Right kidney (tissue), 1 donor: ENCODE data around the gene PHLDA1.

Experiments
- DNase-seq: peaks from one replicate; pipeline ENCODE4 v3.0.0-alpha.2; 2016

PHLDA1 gene

DNA sequence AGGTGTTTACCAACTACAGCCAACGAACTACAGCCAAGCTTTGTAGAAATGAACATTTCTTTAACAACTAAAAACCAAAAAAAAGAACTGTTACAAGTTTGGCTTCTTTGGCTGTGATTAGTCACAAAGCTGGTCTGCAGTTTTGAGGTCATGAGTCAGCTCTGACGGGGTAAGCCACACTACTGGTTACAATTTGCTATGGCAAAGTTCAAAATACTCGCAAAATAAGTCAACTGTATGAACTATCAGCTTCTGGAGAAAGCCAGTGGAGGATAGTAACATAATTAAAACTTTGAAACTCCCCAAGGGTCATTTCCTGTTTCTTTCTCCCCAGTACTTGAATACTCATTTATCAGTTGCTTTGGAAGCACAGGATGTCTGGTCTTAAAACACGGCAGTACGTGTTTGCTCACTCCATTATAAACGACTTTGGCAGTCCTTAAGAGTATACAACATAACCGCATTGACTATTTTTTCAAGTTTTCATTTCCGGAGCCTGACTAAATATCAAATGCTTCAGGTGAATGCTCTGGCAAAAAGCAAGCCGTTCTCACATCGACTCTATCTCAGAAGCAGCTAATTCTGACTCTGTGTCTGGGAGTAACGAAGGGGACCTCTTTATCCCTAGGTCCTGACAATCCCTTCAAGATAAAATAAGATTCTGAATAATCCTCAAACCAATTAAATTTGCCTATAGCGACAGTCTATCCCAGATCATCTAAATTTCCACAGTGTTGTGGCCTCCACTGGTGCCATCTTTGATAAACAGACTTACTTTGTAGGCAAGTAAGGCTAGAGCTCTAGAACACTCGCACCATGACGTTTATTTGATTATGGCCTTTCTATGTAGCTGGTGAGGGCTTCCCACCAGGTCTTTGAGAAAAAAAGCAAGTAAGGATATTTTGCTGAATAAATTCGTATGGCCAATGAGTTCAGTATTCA is 10.6 kb downstream of the PHLDA1 start:
- DNase-seq: no peak

DNA sequence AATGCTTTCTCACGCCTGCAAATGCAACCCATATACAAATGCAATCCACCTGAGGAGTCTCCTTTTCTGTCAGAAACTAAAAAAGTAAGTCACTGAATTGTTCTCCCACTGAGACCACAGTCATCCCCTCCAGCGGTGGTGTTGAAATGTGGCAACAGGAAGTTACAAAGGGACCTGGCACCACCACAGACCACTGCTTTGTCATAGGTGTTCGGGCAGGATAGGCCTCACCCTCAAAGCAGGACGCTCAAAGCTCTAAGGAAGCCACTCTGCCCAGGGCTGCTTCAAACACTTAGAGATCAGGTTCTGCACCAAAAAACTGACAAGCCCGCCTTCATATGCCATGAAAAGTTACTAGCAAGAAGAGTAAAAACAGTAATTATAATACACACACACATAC is 11.3 kb downstream of the PHLDA1 start:
- DNase-seq: no peak

DNA sequence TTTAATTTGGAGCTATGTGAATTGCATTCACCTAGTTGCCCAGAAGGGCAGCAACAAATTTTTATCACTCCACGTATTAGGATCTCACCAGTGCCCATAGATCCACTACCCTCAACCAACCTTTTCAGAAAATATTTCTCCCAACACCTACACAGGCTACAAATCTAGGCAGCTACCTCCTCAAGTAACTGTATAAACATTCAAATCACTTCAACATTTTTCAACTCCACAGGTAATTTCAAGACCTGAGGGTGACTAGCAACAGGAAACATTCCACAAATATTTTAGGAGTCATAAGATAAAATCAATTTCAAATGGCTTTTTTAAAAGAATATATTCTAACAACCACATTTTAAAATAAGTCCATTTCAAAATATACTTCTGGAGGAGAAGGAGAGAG is 12.9 kb downstream of the PHLDA1 start:
- no peak for DNase-seq

DNA sequence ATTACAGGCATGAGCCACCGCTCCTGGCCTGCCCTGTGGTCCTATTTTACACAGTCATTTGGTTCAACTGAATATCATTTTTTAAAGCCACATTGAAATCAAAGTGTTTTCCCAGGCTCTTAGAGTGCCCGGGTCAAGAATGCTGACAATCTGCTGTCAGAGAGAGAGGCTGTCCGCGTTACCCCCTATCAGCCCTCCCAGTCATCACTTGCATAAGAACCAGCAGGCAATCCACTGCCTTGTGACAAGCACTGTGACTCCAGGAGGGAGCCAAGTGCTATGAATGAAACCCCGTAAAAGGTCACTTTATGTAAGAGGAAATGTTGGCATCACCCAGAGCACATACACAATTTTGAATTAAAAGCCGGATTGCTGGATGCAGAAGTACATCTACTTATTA is 13.5 kb downstream of the PHLDA1 start:
- DNase-seq: no peak

- no peak for DNase-seq
Measured at GRCh38 chr12:76014007-76014406, 17.6 kb downstream of the PHLDA1 start.

GRCh38 chr12:76013603-76014002 is 18.0 kb downstream of the PHLDA1 start:
- DNase-seq: no peak

GRCh38 chr12:76012644-76013043 is 18.9 kb downstream of the PHLDA1 start:
- peak; percentile 36 for DNase-seq

GRCh38 chr12:76010732-76011458 is 20.7 kb downstream of the PHLDA1 start:
- no peak for DNase-seq

DNA sequence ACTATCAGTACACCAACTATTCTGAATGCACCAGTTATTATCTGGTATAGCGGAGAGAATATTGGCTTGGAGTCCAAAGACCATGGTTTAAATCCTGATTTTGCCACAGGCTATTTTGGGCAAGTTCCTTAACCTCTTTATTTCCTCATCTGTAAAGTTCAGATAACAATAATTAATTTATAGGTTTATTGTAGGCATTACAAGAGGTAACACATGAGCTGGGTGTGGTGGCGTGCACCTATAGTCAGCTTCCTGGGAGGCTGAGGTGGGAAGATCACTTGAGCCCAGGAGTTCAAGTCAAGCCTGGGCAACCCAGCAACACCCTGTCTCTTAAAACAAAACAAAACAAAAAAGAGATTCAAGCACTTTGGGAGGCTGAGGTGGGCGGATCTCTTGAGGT is 23.1 kb downstream of the PHLDA1 start:
- no peak for DNase-seq

DNA sequence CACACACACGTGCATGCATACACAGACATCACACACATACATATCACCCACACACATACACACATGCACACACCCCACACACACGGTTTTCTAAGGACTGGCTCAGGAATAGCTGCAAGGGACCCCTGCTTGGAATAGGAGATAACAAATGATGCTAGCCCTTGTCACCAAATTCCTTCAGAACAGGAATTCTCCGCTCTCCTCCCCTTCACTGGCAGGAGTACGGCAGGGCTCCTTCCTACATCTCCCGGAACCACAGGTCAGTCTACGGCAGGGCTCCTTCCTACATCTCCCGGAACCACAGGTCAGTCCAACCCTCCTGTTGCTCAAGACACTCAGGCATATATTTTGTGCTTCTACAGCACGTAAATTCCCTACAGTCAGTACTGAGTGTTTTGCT is 23.9 kb downstream of the PHLDA1 start:
- DNase-seq: no peak

DNA sequence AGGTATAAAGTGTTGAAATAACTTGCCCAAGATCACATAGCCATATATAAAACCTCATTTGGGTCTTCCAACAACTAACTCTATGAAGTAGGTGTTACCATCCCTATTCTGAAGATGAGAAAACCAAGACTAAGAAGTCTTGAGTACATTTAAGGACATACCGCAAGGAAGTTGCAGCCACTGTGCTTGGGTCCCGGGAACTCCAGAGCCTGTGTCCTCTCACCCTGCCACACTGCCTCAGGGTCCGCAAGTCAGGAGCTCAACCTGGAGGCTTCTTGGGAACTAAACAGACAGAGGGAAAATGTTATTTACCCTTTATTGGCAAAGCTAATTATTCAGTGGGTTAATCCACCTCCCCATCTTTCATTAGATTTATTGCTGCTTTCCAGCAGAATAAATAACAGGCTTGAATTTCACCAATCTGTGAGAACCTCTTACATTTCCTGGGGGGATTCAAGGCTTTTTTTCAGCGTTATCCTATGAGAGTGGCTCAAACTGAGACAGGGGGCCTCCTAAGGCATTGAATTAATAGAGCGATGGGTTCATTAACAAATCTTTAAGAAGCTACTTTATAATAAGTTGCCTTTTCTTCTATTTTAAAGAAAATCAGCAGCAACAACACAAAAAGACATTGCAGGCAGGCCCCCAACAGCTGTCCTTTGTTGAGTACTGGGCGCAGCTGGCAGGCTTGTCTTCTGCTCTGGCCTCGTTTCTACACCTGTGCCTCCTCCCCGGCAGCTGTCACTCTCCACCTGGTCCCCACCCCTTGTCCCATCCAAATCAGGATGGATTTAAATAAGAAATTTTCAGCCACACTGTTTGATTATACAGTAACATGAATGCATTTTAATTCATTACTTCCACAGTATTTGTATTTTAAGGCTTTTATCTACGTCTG is 25.3 kb downstream of the PHLDA1 start:
- DNase-seq: no peak

DNA sequence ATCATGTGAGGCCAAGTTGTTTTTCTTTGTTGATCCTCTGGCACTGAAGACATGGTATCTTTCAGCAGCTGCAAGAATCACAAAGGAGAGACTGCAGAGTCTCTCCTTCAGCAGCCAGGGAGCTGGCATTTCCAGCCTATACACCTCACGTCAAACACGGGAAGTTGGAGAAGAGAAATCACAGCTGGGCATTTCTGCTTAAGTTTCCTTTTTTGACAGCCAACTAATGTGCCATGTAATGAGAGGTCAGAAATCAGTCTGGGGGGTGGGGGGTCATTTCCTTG is 28.3 kb downstream of the PHLDA1 start:
- no peak for DNase-seq

- no peak for DNase-seq
Measured at GRCh38 chr12:76002598-76003354, 28.8 kb downstream of the PHLDA1 start.

GRCh38 chr12:75998292-75999063 is 33.1 kb downstream of the PHLDA1 start:
- no peak for DNase-seq

GRCh38 chr12:75997658-75998057 is 33.9 kb downstream of the PHLDA1 start:
- no peak for DNase-seq

- DNase-seq: no peak
Measured at GRCh38 chr12:75996861-75997447, 34.6 kb downstream of the PHLDA1 start.

DNA sequence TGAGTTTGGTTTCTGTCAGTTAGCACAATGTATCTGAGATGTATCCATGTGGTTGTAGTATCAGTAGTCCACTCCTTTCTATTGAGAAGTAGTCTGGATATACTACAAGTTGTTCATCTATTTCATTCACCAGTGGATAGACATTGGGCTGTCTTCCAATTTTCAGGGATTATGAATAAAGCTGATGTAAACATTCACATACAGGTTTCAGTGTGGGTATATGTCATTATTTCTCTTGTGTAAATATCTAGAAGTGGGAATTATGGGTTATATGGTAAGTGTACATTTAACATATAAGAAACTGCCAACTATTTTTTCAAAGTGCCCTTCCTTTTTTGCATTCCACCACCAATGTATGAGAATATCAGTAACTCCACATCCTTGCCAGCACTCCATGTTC is 35.9 kb downstream of the PHLDA1 start:
- DNase-seq: no peak

DNA sequence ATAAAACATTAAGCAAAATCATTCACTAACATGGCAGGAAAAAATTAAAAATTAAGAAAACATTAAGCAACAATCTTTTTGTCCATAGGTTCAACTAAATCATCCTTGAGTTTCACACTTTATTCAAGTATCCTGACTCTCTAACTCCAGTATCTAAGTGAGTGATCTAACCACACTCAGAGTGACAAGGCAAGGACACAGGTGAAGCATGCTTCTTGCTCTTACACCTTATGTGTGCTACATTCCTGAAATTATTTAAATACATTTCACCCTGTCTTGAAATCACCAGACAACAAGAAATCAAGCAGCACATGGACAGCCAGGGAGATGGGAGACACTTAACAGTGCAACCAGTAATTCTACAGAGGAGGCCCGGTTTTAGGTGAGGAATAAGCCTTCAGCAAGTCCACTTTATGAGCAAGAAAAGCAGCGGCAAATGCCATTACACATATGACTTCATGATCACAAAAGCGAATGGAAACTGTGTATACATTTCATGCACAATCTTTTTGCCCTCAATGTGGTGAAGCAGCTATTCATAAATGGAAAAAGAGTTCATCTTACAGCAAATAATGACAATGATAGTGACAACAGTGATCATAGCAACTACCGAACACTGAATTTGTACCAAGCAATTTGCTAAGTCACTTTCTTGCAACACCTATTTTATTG is 37.4 kb downstream of the PHLDA1 start:
- no peak for DNase-seq

DNA sequence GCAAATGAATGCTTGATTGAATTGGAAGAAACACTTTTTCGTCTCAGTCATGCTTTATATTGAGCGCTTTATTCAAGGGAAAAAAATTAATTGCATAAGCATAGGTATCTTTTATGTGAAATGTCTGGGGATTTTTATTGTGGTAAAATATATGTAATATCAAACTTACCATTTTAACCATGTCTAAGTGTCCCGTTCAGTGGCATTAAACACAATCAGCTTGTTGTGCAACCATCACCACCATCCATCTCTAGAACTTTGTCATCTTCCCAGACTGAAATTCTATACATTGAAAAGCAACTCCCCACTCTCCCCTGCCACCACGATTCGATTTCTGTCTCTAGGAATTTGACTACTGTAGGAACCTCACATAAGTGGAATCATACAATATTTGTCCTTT is 39.8 kb downstream of the PHLDA1 start:
- no peak for DNase-seq

GRCh38 chr12:75990189-75990912 is 41.2 kb downstream of the PHLDA1 start:
- DNase-seq: no peak
